Ectodermal cell (in vitro differentiated cells): Measurements from ENCODE around the gene C2orf81.

Experiments used
- H3K27ac ChIP-seq: 2 replicates; pipeline ENCODE4 v1.7.0; 2013; ENCODE audit warnings: mild to moderate bottlenecking, low read depth, low read length; ENCODE audit not compliant: insufficient read depth, poor library complexity, severe bottlenecking
- H3K27me3 ChIP-seq: 2 replicates; pipeline ENCODE4 v1.7.0; 2013; ENCODE audit warnings: mild to moderate bottlenecking, low read length; ENCODE audit not compliant: insufficient read depth, control insufficient read depth, poor library complexity, severe bottlenecking
- H3K36me3 ChIP-seq: one replicate; pipeline ENCODE4 v1.7.0; 2013; ENCODE audit warnings: low read length; ENCODE audit not compliant: control insufficient read depth, insufficient read depth
- H3K4me1 ChIP-seq: one replicate; pipeline ENCODE4 v1.7.0; 2013; ENCODE audit warnings: low read length; ENCODE audit not compliant: control insufficient read depth, insufficient read depth
- H3K4me3 ChIP-seq: 2 replicates; pipeline ENCODE4 v1.7.0; 2013; ENCODE audit warnings: low read depth, low read length, control low read depth; ENCODE audit not compliant: insufficient read depth
- H3K9me3 ChIP-seq: 2 replicates; pipeline ENCODE4 v1.7.0; 2013; ENCODE audit warnings: mild to moderate bottlenecking, low read length, moderate library complexity; ENCODE audit not compliant: control insufficient read depth
- WGBS, 2 experiments: methylation state at CpG; one replicate each; pipeline ENCODE4 v1.1.7; 2013; ENCODE audit warnings: missing lambda C conversion rate in 2 of 2; 5-methylcytosine and 5-hydroxymethylcytosine counted together

Gene C2orf81

DNA sequence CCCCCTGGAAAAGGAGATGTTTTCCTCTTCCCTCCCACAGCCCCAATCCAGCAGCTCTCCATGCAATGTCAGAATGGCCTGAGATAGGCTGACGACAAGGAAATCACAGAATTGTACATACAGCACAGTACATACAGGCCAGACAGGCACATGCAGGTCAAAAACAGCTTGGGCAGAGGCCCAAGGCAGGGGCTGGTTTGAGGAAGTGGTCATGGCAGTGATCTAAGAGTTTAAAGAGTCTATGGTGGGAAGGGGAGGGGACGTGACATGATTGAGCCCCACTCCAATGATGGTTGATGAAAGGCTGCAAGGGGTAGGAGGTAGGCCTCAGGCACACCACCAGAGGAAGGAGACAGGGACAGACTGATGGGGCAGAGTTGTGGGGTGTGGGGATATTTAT is 45.6 kb downstream of the C2orf81 start:
- peaks cover 11% of the 10 kb centered on the region for H3K36me3 ChIP-seq
- H3K4me1 ChIP-seq = peaks cover 27% of the 10 kb centered on the region
- no peaks in the 10 kb centered on the region for H3K9me3 ChIP-seq
- no peak overlapping the region for H3K27ac ChIP-seq
- WGBS, 2 experiments = 92 to 99% methylated on average over 2 of the region's 2 CpGs
- H3K4me3 ChIP-seq = no peak overlapping the region
- no peaks in the 10 kb centered on the region for H3K27me3 ChIP-seq

DNA sequence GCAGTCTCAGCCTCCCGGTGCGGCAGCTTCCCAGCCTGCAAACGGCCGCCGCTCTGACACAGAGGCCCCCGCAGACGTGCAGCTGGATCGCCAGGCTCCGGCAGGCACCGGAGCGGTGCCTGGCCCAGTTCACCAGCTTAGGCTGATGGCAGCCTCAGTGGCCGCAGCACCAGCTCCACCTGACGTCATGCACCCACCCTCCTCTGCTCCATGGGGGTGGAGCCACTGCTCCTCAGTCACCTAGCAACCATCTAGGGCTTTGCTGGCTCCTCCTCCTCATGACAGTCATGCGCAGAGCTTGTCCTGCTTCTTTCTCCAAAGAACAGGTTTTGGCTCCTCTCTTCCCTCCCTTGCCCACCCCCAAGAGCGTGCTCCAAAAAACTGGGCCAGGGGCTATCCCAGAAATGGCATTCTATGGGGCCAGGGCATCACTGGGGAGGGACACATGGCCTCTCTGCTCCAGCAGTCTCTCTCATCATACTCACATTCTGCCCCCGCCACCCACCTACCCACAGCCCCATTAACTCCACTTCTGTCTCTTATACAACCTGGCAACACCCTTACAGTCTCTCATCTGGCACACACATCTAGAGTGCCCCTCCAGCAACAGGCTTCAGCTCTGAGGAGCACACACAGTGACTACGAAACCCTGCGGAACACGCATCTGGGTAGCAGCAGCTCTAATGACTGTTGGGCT is 46.8 kb downstream of the C2orf81 start:
- Histone ChIP-seq H3K27me3 (no peaks in the 10 kb centered on the region), H3K36me3 (peaks cover 23% of the 10 kb centered on the region), H3K4me3 (peak overlapping the region; percentile 49), H3K27ac (peak overlapping the region; percentile 71), H3K4me1 (peaks cover 24% of the 10 kb centered on the region), H3K9me3 (no peaks in the 10 kb centered on the region)
- WGBS, 2 experiments = 35 to 42% methylated on average over 19 of the region's 19 CpGs

DNA sequence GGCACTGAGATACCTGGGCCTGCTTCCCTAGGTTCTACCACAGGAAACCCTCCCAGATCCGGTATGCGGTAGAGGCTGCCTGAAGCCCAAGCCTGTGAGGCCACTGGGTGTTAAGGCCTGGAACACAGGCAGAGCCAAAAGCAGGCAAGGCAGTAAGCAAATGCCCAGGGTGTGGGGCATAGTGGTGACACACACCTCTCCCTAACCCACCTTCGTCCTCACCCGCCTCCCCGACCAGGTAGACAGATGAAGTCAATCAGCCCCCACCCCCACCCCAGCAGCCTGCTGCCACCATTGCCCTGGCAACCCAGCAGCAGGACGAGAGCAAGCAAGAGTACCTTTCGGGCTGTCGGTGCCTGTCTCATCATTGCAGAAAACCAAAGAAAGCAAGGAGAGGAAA is 47.4 kb downstream of the C2orf81 start:
- Histone ChIP-seq H3K4me1 (peaks cover 17% of the 10 kb centered on the region), H3K9me3 (no peaks in the 10 kb centered on the region), H3K27ac (peak overlapping the region; percentile 70), H3K4me3 (peak overlapping the region; percentile 49), H3K27me3 (no peaks in the 10 kb centered on the region), H3K36me3 (peaks cover 28% of the 10 kb centered on the region)
- 77 to 78% methylated on average over 8 of the region's 8 CpGs for WGBS, 2 experiments

DNA sequence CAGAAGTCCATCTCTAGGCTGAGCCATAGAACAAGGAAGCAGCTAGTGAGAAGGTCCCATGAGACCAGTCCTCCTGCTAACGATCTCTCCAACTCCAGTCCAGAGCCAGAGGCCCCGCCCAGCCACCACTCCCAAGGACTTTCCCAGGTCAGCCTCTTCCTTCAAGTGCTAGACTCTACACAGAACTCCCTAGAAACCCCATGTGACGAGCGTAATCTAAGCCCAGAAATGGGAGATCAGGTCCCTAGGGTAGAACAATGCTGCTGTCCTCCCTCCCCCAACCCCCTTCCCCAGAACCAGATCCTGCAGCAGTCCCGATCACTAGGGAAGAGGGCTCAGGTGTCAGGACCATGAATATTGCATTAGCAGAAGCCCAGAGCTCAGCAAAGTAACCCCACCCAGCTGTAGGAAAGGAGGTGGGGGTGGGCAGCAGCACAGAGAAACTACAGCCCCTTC is 48.2 kb downstream of the C2orf81 start:
- H3K36me3 ChIP-seq = peaks cover 36% of the 10 kb centered on the region
- 73 to 81% methylated on average over 5 of the region's 5 CpGs for WGBS, 2 experiments
- H3K27me3 ChIP-seq = no peaks in the 10 kb centered on the region
- H3K9me3 ChIP-seq = no peaks in the 10 kb centered on the region
- H3K4me3 ChIP-seq = no peak overlapping the region
- peaks cover 16% of the 10 kb centered on the region for H3K4me1 ChIP-seq
- no peak overlapping the region for H3K27ac ChIP-seq

DNA sequence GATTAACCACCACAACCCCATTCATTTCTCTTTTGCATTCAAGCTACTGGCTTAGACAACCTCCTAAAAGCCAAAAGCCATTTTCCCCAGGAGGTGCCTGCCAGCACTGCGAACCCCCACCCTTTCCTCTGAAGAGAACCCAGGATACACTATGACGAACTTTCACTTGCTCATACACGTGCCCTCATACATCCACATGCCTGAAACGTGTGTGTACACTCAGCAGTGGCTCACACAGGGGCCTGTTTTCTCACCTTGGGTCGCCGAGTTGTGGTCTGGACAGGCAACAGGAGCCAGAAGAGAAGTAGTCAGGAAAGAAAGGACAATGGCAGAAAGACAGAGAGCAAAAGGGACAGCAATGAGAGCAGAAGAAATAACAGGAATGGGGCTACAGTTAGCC is 48.7 kb downstream of the C2orf81 start:
- Histone ChIP-seq H3K36me3 (peaks cover 38% of the 10 kb centered on the region), H3K9me3 (no peaks in the 10 kb centered on the region), H3K4me3 (no peak overlapping the region), H3K27me3 (no peaks in the 10 kb centered on the region), H3K27ac (no peak overlapping the region), H3K4me1 (peaks cover 16% of the 10 kb centered on the region)
- WGBS, 2 experiments = 95% methylated on average over 6 of the region's 6 CpGs

DNA sequence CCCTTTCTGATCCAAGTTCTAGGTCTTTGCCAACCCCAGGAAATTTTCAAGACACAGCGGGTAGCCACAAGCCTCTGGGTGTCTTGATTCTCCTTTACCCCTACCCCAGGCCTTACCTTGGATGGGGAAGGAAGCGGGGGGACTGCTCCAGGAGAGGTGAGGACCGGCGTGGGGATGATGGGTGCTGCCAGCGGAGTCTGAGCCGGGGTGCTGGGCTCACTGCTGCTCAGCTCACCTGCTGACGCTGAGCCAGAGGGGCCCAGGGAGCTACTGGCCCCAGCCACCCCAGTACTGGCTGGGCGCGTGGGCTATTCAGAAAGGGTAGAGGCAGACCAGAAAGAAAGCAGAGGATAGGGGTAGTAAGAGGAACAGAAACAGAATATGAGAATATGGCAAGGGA is 50.0 kb downstream of the C2orf81 start:
- Histone ChIP-seq H3K27me3 (no peaks in the 10 kb centered on the region), H3K9me3 (no peaks in the 10 kb centered on the region), H3K27ac (no peak overlapping the region), H3K36me3 (peaks cover 43% of the 10 kb centered on the region), H3K4me3 (no peak overlapping the region), H3K4me1 (peaks cover 16% of the 10 kb centered on the region)
- WGBS, 2 experiments = 95 to 96% methylated on average over 9 of the region's 9 CpGs

DNA sequence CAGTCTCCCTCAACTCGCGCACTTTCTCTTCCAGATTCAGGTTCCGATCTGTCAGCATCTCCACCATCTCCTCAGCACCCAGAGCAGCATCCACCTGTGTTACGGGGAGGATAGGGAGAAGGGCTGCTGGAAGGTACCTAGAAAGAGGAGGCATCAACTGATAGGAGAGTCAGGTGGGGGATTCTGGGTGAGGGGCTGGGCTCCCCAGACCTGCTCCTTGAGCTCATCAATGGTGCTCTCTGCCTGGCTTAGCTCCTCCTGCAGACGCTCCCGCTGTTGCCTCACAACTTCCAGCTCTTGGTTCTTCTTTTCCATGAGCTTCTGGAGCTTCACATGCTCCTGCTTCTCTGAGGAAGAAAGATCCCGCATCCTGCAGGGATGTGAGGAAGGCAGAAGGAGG is 51.4 kb downstream of the C2orf81 start:
- 94 to 96% methylated on average over 7 of the region's 7 CpGs for WGBS, 2 experiments
- peaks cover 14% of the 10 kb centered on the region for H3K4me1 ChIP-seq
- no peak overlapping the region for H3K4me3 ChIP-seq
- H3K9me3 ChIP-seq = no peaks in the 10 kb centered on the region
- H3K27me3 ChIP-seq = no peaks in the 10 kb centered on the region
- H3K27ac ChIP-seq = no peak overlapping the region
- H3K36me3 ChIP-seq = peaks cover 55% of the 10 kb centered on the region

DNA sequence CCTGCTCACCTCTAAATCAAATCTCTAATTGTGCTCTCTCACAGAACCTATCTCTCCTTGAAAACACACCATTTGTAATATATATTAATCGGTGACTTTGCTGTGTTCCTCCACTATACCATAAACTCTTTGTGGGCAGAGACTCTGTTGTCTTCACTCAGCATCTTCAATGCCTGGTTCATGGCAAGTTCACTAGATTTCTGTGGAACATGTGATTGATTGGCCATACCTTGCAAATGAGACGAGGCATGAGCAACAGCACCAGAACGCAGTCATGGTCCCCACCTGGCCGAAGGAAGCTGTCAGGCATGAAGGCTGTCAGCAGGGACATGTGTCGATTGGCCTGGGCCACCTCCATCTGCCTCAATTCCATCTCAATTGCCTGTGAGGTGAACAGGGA is 52.9 kb downstream of the C2orf81 start:
- peaks cover 2% of the 10 kb centered on the region for H3K4me1 ChIP-seq
- H3K36me3 ChIP-seq = peaks cover 67% of the 10 kb centered on the region
- 94 to 97% methylated on average over 5 of the region's 5 CpGs for WGBS, 2 experiments
- no peak overlapping the region for H3K4me3 ChIP-seq
- H3K27ac ChIP-seq = no peak overlapping the region
- no peaks in the 10 kb centered on the region for H3K27me3 ChIP-seq
- H3K9me3 ChIP-seq = no peaks in the 10 kb centered on the region

DNA sequence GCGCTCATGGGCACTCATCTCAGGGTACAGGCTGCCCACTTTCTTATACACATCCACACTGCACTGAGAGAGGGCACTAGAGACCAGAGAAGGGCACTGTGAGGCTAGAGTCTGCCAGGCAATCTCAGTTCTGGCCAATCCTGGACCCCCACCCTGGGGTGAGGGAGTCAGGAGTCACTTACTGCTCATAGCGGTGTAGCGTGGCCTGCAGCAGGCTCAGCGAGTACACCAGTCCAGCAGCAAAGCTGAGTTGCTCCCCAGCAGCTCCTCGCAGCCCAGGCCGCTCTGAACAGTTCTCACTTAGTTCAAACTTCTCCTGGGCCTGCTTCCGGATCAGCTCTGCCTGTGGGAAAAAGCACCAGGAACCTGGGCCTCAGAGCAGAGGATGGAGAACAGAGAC is 53.6 kb downstream of the C2orf81 start:
- H3K27ac ChIP-seq = no peak overlapping the region
- 96 to 97% methylated on average over 7 of the region's 7 CpGs for WGBS, 2 experiments
- H3K36me3 ChIP-seq = peaks cover 73% of the 10 kb centered on the region

DNA sequence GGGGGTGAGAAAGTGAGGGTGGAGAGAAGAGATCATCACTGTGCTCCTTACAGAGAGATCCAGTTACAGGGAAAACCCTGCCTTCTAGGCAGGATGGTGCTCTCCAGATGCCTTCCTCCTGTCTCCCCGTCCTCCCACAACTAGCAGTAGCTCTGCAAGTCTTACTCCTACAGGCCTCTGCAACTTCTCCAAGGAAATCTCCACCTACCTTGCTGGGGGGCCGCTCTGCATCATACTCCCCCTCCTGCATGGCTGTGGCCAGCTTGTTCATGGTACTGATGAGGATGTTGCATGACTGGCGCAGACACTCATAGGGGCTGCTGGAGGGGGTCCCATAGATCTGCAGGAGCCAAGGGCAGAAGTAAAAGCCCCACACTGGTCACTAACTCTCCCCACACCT is 55.4 kb downstream of the C2orf81 start:
- WGBS, 2 experiments = 94 to 97% methylated on average over 3 of the region's 3 CpGs
- Histone ChIP-seq H3K27ac (no peak overlapping the region), H3K4me3 (no peak overlapping the region), H3K9me3 (no peaks in the 10 kb centered on the region), H3K36me3 (peaks cover 91% of the 10 kb centered on the region), H3K27me3 (no peaks in the 10 kb centered on the region), H3K4me1 (no peaks in the 10 kb centered on the region)

More for the DNA sequence above, 53.6 kb downstream of the C2orf81 start:
- H3K4me3 ChIP-seq = no peak overlapping the region
- H3K4me1 ChIP-seq = no peaks in the 10 kb centered on the region
- no peaks in the 10 kb centered on the region for H3K9me3 ChIP-seq
- H3K27me3 ChIP-seq = no peaks in the 10 kb centered on the region
